Vagina (tissue), 2 donors: ENCODE measurements around the gene NRXN3. TPM values are rescaled to one million over a fixed set of nuclear protein-coding genes. Genes with fewer than 3 reads are reported as not detected.

Source experiments
- DNase-seq, 2 donors: peaks; one replicate each; pipeline ENCODE4 v3.0.0-alpha.2; 2017; ENCODE audit errors: extremely low spot score in 2 of 2
- H3K27ac ChIP-seq: fragments of 200-600 bp; sonication (generic); one replicate; pipeline ENCODE4 v1.5.1; 2019
- H3K27me3 ChIP-seq: fragments of 200-600 bp; sonication (generic); one replicate; pipeline ENCODE4 v1.5.1; 2019
- H3K36me3 ChIP-seq, 2 donors: fragments of 200-600 bp; sonication (generic); one replicate each; pipeline ENCODE4 v1.5.1; 2017 to 2019
- H3K4me1 ChIP-seq: fragments of 200-600 bp; sonication (generic); one replicate; pipeline ENCODE4 v1.5.1; 2019
- H3K4me3 ChIP-seq, 2 donors: fragments of 200-600 bp; sonication (generic); 1 replicate in 1 of 2; 2 replicates in 1 of 2; pipeline ENCODE4 v1.5.1; 2016 to 2019
- H3K9me3 ChIP-seq: fragments of 200-600 bp; sonication (generic); one replicate; pipeline ENCODE4 v1.5.1; 2019
- CTCF ChIP-seq, 3 experiments: fragments of 450-650 bp in 2 of 3; fragments of 200-600 bp in 1 of 3; sonication (generic) in 1 of 3; IDR thresholded peaks; one replicate each; pipeline ENCODE4 v1.5.1; 2017 to 2019; ENCODE audit warnings: antibody characterized with exemption in 3 of 3, mild to moderate bottlenecking in 2 of 3, moderate library complexity in 2 of 3
- POLR2A ChIP-seq, 2 donors: fragments of 450-650 bp; IDR thresholded peaks; one replicate each; pipeline ENCODE4 v1.6.1; 2017; ENCODE audit warnings: antibody characterized with exemption in 2 of 2, mild to moderate bottlenecking in 2 of 2, moderate library complexity in 2 of 2
- POLR2AphosphoS5 ChIP-seq, 2 donors: sonication (generic); formaldehyde crosslinking; IDR thresholded peaks; one replicate each; pipeline ENCODE4 v1.9.0; 2017; ENCODE audit warnings: antibody characterized with exemption in 2 of 2, mild to moderate bottlenecking in 2 of 2, low read depth in 1 of 2; ENCODE audit not compliant: insufficient read depth in 1 of 2
- intact Hi-C: fragments of 100-400 bp; cut with DNase I; formaldehyde crosslinking; loops from one replicate; pipeline ENCODE4 v1.15.1; 2023
- total RNA-seq: library from RNA; depleted of rRNA; stranded (reverse); fragments of >200 nt; gene quantifications from one replicate; pipeline ENCODE4 v1.2.3, GENCODE V29; 2016

The NRXN3 gene
- total RNA-seq, 1 donor from 2014 or later: 4.7 TPM

- Histone ChIP-seq H3K36me3 (no peaks in the 10 kb centered on the region), H3K9me3 (no peaks in the 10 kb centered on the region), H3K4me3 (no peak overlapping the region), H3K4me1 (no peaks in the 10 kb centered on the region), H3K27ac (no peak overlapping the region), H3K27me3 (no peaks in the 10 kb centered on the region)
- DNase-seq: no peak
- intact Hi-C loops: no loop called here
- TF ChIP-seq POLR2A (IDR thresholded peaks at IDR 0.05) (no peak), POLR2AphosphoS5 (IDR thresholded peaks at IDR 0.05; ENCODE audit: insufficient read depth in 1 of 2, low read depth in 1 of 2) (no peak), CTCF (IDR thresholded peaks at IDR 0.05) (no peak)
These were observed 816.8 kb downstream of the NRXN3 start for GRCh38 chr14:78986989-78987388.

GRCh38 chr14:78989221-78989620, 819.0 kb downstream of the NRXN3 start:
- Histone ChIP-seq H3K36me3 (no peaks in the 10 kb centered on the region), H3K9me3 (no peaks in the 10 kb centered on the region), H3K4me1 (no peaks in the 10 kb centered on the region), H3K27me3 (no peaks in the 10 kb centered on the region), H3K4me3 (no peak overlapping the region), H3K27ac (no peak overlapping the region)
- intact Hi-C loops: no loop called here
- DNase-seq: no peak
- TF ChIP-seq POLR2A (IDR thresholded peaks at IDR 0.05): no peak
- no peak for TF ChIP-seq CTCF (IDR thresholded peaks at IDR 0.05)
- TF ChIP-seq POLR2AphosphoS5 (IDR thresholded peaks at IDR 0.05; ENCODE audit: insufficient read depth in 1 of 2, low read depth in 1 of 2): no peak

- no peaks in the 10 kb centered on the region for H3K36me3 ChIP-seq
- intact Hi-C loops: no loop called here
- H3K27me3 ChIP-seq: no peaks in the 10 kb centered on the region
- H3K4me1 ChIP-seq: no peaks in the 10 kb centered on the region
- TF ChIP-seq CTCF (IDR thresholded peaks at IDR 0.05): no peak
- TF ChIP-seq POLR2AphosphoS5 (IDR thresholded peaks at IDR 0.05; ENCODE audit: insufficient read depth in 1 of 2, low read depth in 1 of 2): no peak
- TF ChIP-seq POLR2A (IDR thresholded peaks at IDR 0.05): no peak
- no peak overlapping the region for H3K27ac ChIP-seq
- DNase-seq: no peak
- no peaks in the 10 kb centered on the region for H3K9me3 ChIP-seq
- H3K4me3 ChIP-seq: no peak overlapping the region
These were observed 822.7 kb downstream of the NRXN3 start for GRCh38 chr14:78992867-78993266.

GRCh38 chr14:78997811-78998210, 827.6 kb downstream of the NRXN3 start:
- H3K27ac ChIP-seq: no peak overlapping the region
- no peak overlapping the region for H3K4me3 ChIP-seq
- no peaks in the 10 kb centered on the region for H3K9me3 ChIP-seq
- no peak for TF ChIP-seq CTCF (IDR thresholded peaks at IDR 0.05)
- TF ChIP-seq POLR2A (IDR thresholded peaks at IDR 0.05): no peak
- TF ChIP-seq POLR2AphosphoS5 (IDR thresholded peaks at IDR 0.05; ENCODE audit: insufficient read depth in 1 of 2, low read depth in 1 of 2): no peak
- no peaks in the 10 kb centered on the region for H3K4me1 ChIP-seq
- intact Hi-C loops: no loop called here
- no peaks in the 10 kb centered on the region for H3K36me3 ChIP-seq
- no peaks in the 10 kb centered on the region for H3K27me3 ChIP-seq
- DNase-seq: no peak

GRCh38 chr14:79009286-79009685, 839.1 kb downstream of the NRXN3 start:
- TF ChIP-seq POLR2A (IDR thresholded peaks at IDR 0.05): no peak
- TF ChIP-seq POLR2AphosphoS5 (IDR thresholded peaks at IDR 0.05; ENCODE audit: insufficient read depth in 1 of 2, low read depth in 1 of 2): no peak
- no peak for TF ChIP-seq CTCF (IDR thresholded peaks at IDR 0.05)
- H3K4me3 ChIP-seq: no peak overlapping the region
- no peaks in the 10 kb centered on the region for H3K36me3 ChIP-seq
- intact Hi-C loops: no loop called here
- no peak overlapping the region for H3K27ac ChIP-seq
- H3K9me3 ChIP-seq: no peaks in the 10 kb centered on the region
- no peak for DNase-seq
- no peaks in the 10 kb centered on the region for H3K4me1 ChIP-seq
- no peaks in the 10 kb centered on the region for H3K27me3 ChIP-seq
